ENCODE measurements around the gene RAB33B.

DNA sequence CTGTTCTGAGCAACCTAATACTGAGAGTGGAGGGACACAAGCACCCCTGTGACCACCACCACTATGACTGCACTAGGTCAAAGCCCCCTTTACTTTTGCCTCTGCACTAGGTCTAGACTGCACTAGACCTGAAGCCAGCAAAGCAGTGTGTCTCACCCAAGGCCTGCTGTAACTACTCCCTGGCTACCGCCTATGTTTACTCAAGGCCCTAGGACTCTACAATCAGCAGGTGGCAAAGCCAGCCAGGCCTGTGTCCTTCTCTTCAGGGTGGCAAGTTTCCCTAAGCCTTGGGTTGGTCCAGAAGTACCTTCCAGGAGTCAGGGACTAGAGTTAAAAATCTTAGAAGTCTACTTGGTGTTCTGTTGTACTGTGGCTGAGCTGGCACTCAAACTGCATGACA is 15.9 kb downstream of the RAB33B start:
- TF ChIP-seq POLR2AphosphoS5 (IDR thresholded peaks at IDR 0.05; ENCODE audit: low read depth, low read length): no peak
- no peak for TF ChIP-seq POLR2A (IDR thresholded peaks at IDR 0.05; ENCODE audit: low read depth, low read length)
- no peak for TF ChIP-seq TAF1 (IDR thresholded peaks at IDR 0.05; ENCODE audit: low read depth, low read length)
- TF ChIP-seq SPI1 (IDR thresholded peaks at IDR 0.05; ENCODE audit: low read depth, low read length): no peak

All from GM12891 (cell line).